BE2C (cell line): Measurements from ENCODE around the gene COIL.

Experiments
- DNase-seq: peaks from one replicate; pipeline ENCODE4 v3.0.0-alpha.2; 2020
- H3K27me3 ChIP-seq: fragments of 250-450 bp; sonication (Bioruptor Pico); 2 replicates; pipeline ENCODE4 v1.5.1; 2020; ENCODE audit warnings: mild to moderate bottlenecking
- H3K36me3 ChIP-seq: fragments of 250-450 bp; sonication (Bioruptor Pico); 2 replicates; pipeline ENCODE4 v1.5.1; 2020; ENCODE audit warnings: mild to moderate bottlenecking
- H3K4me1 ChIP-seq: fragments of 250-450 bp; sonication (Bioruptor Pico); 2 replicates; pipeline ENCODE4 v1.5.1; 2020
- H3K4me3 ChIP-seq: 2 replicates; pipeline ENCODE4 v1.5.1; 2011; ENCODE audit warnings: low read depth, low read length
- H3K9me3 ChIP-seq: fragments of 250-450 bp; sonication (Bioruptor Pico); 2 replicates; pipeline ENCODE4 v1.5.1; 2020
- CTCF ChIP-seq: IDR thresholded peaks from 2 replicates; pipeline ENCODE4 v1.5.1; 2012; ENCODE audit warnings: mild to moderate bottlenecking, low read depth, low read length

COIL gene

DNA sequence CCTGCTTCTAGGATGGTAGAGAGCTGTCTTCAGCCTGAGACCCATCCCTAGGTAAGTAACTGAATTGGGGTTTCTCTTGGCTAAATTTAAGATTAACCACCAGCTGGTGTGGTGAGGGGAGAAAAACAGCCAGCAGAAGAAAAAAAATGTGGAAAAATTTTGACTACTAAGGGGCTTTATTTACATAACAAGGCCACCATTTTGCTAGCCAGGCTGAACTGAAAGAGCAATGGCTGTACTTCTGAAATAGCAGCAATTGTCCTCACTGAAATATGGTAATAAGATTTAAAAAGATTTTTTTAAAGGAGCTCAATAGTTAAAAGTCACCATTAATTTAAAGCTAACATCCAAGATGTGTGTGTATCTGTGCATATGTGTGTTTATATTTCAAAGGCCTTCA, 34.6 kb downstream of the COIL start:
- Histone ChIP-seq H3K36me3 (no peaks in the 10 kb centered on the region), H3K4me3 (no peak overlapping the region), H3K9me3 (peaks cover 3% of the 10 kb centered on the region; the same call in 1 of the 2 replicates), H3K27me3 (no peaks in the 10 kb centered on the region), H3K4me1 (no peaks in the 10 kb centered on the region)
- no peak for TF ChIP-seq CTCF
- no peak for DNase-seq

DNA sequence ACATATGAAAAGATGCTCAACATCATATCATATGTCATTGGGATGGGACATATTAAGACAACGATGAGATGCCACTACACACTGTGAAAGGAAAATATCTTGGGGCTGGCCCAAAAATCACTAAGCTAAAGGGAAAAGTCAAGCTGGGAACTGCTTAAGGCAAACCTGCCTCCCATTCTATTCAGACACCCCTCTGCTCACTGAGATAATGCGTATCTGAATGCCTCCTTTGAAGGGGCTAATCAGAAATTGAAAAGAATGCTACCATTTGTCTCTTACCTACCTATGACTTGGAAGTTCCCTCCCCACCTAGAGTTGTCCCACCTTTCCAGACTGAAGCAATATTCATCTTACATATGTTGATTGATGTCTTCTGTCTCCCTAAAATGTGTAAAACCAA, 35.8 kb downstream of the COIL start:
- Histone ChIP-seq H3K9me3 (peaks cover 3% of the 10 kb centered on the region; the same call in 1 of the 2 replicates), H3K4me1 (no peaks in the 10 kb centered on the region), H3K4me3 (no peak overlapping the region), H3K27me3 (no peaks in the 10 kb centered on the region), H3K36me3 (no peaks in the 10 kb centered on the region)
- TF ChIP-seq CTCF, result no peak
- no peak for DNase-seq

DNA sequence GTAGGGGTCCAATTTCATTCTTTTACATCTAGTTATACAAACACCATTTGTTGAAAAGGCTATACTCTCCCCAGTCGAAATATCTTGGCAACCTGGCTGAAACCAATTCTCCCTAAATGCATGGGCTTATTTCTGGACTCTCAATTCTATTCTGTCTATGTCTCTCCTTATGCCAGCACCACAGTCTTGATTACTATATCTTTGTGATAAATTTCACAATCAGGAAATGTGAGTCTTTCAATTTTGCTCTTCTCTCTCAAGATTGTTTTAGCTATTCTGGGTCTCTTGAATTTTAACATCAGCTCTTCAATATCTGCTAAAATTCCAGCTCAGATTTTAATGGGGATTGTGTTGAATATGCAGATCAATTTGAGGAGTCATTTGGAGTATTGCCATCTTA, 41.1 kb downstream of the COIL start:
- no peak for DNase-seq
- no peak for TF ChIP-seq CTCF
- Histone ChIP-seq H3K9me3 (no peaks in the 10 kb centered on the region), H3K4me3 (no peak overlapping the region), H3K27me3 (no peaks in the 10 kb centered on the region), H3K36me3 (no peaks in the 10 kb centered on the region), H3K4me1 (0 out of 2 replicates have a peak, but pooled peaks cover 2% of the 10 kb centered on the region)

DNA sequence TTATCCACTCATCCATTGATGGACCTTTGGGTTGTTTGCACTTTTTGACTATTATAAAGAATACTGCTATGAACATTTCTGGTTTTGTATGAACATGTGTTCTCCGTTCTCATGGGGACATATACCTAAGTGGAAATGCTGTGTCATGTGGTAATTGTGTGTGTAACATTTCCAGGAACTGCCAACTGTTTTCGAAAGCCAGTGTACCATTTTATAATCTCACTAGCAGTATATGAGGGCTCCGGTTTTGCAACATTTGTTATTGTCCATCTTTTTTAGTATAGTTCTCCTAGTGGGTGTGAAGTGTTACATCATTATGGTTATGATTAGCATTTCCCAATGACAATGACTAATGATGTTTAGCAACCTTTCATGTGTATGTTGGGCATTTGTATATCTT, 41.9 kb downstream of the COIL start:
- H3K36me3 ChIP-seq, result no peaks in the 10 kb centered on the region
- no peaks in the 10 kb centered on the region for H3K27me3 ChIP-seq
- 0 out of 2 replicates have a peak, but pooled peaks cover 4% of the 10 kb centered on the region for H3K4me1 ChIP-seq
- no peak overlapping the region for H3K4me3 ChIP-seq
- TF ChIP-seq CTCF, result no peak
- DNase-seq, result no peak
- no peaks in the 10 kb centered on the region for H3K9me3 ChIP-seq

GRCh38 chr17:56917559-56918296, 43.1 kb downstream of the COIL start:
- 0 out of 2 replicates have a peak, but pooled peaks cover 4% of the 10 kb centered on the region for H3K4me1 ChIP-seq
- no peak for TF ChIP-seq CTCF
- no peaks in the 10 kb centered on the region for H3K36me3 ChIP-seq
- H3K9me3 ChIP-seq, result no peaks in the 10 kb centered on the region
- no peak for DNase-seq
- H3K27me3 ChIP-seq, result no peaks in the 10 kb centered on the region
- H3K4me3 ChIP-seq, result no peak overlapping the region

GRCh38 chr17:56914581-56915273, 46.1 kb downstream of the COIL start:
- H3K4me3 ChIP-seq, result peak overlapping the region; percentile 92
- 0 out of 2 replicates have a peak, but pooled peaks cover 4% of the 10 kb centered on the region for H3K4me1 ChIP-seq
- TF ChIP-seq CTCF, result no peak
- no peaks in the 10 kb centered on the region for H3K27me3 ChIP-seq
- H3K36me3 ChIP-seq, result no peaks in the 10 kb centered on the region
- no peak for DNase-seq
- no peaks in the 10 kb centered on the region for H3K9me3 ChIP-seq
